Measurements from ENCODE around the gene INSYN1.
"Not testable (repeated sequence)": the region's sequence is repeated elsewhere in the genome, so short reads cannot be mapped to it uniquely, and the experiment has no call there.

The INSYN1 gene

DNA sequence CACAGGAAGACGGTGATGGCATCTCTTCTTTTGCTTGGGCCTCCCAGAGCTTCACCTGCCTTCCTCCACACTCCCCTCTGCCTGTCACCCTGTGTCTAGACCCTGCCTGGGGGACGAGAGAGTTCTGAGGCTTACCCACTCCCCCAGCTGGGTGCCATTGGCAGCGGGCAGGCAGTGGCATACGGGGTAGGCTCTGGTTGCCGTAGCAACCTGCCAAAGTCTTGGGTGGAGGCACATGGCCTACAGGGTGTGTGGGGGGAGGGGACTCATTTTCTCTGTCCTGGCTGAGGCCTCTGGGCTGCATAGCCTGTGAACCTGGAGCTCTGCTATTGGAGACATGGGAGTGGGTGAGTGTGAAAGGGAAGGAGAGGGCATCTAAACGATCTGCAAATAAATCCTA is 4.4 kb downstream of the INSYN1 start:
- DNase-seq: no peak

- DNase-seq: no peak
These were observed 5.1 kb downstream of the INSYN1 start for GRCh38 chr15:73747847-73748590.

DNA sequence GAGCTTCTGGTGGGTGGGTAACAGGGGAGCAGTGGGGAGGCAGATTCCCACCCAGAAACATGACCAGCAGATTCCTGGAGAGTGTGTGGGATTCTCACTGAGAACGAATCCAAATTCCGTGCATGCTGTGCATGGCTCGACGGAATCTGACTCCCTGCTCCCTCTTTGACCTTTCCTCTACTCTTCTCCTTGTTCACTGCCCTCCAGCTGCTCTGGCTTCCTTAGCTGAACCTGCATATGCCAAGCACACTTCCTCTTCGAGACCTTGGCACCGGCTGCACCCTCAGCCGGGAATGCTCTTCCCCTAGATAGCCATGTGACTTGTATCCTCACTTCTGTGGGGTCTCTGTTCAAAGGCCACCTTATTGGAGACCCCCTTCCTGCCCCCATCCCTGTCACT is 6.3 kb downstream of the INSYN1 start:
- no peak for DNase-seq

- no peak for DNase-seq
These were observed 6.9 kb downstream of the INSYN1 start for GRCh38 chr15:73746261-73746660.

GRCh38 chr15:73745073-73745472 is 8.1 kb downstream of the INSYN1 start:
- no peak for DNase-seq

- no peak for DNase-seq
These were observed 8.9 kb downstream of the INSYN1 start for GRCh38 chr15:73744293-73744692.

GRCh38 chr15:73741321-73741836 is 11.8 kb downstream of the INSYN1 start:
- DNase-seq: no peak

DNA sequence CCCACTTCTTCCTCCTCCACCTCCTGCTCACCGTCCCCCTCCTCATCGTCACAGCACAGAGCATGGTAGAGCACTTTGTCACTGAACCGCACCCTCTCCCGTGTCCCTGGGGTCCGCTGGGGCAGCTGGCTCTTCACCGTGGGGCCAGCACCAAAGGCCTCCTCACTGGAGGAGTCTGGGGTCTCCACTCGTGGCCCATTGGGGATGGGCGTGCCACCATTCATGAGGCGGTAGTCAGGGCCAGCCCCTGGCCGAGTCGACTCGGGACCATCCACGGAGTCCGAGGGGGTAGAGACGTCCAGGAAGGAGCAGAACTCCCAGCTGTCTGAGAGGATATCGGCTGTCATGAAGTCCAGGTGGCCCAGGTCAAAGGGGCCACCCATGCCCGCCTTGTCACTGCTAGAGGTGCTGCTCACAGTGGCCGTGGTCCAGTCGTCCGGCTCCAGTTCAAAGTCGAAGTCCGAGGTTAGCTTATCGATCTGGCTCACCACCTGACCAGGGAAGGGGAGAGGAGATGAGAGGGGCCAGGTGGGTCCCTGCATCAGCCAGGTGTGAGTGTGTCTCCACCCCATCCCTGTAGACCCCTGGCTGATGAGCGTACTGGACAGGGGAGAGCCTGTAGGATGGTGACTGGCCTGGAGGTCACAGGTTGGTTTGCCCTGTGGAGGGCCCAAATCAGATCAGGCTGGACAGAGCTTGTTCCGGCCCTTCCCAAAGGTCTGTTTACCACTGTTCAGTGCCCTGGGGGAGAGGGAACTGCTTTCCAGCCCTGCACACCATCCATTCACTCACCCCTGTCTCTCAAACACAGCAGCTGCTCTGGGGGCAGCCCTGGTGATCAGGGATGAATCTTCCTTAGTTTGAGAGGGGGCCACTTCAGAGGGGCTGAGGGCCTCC is 12.8 kb downstream of the INSYN1 start:
- DNase-seq: no peak

GRCh38 chr15:73737535-73737934 is 15.6 kb downstream of the INSYN1 start:
- DNase-seq: no peak

- DNase-seq: no peak
These were observed 20.2 kb downstream of the INSYN1 start for GRCh38 chr15:73732930-73733329.

- DNase-seq: not testable (repeated sequence)
These were observed 21.1 kb downstream of the INSYN1 start for GRCh38 chr15:73732051-73732450.

DNA sequence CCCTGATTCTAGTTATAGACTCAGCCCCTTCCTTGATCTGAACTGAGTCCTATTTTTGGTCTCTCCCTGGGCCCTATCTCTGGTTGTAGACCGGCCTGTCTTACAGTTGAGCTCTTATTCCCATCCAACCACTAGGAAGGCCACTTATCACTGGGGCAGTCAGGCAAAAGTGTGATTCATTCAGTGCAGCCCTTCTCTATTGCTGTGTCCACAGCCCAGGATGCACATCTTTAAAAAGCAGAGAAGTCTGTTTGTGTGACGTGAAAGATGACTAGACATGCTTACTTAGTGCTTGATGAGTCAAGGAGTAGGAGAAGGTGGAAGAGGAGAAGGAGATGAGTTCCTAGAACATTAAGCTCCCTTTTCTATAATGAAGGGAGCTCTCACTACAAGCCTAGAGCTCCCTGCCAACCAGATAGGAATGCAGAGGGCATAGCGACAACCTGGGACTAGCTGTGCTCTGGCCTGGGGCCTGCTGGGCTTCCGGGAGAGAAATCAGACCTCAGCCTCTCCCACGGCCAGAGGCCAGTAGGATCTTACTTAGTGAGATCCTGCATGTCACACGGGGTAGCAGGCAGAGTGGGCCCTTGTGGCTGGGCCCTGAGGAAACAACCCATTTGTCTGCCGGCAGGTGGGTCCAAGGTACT is 25.7 kb downstream of the INSYN1 start:
- DNase-seq: no peak

- DNase-seq: no peak
These were observed 28.9 kb downstream of the INSYN1 start for GRCh38 chr15:73724212-73724611.

DNA sequence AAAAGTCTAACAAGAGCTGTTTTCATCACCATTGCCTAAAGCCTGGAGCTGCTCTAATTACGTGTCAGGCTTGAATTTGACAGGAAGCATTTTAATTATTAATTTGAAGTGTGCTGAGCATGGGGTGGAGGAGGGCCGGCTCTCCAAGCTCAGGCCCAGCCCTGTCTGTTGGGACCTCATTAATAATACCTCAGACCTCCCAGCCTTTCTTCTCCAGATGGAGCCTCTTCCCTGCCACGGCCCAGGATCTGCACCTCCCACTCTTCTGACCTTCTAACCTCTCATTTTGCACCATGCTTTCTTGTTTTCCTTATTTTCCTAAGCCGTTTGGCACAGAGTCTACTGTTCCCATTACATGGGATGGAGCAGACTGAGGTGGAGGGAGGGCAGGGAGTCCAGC is 30.0 kb downstream of the INSYN1 start:
- DNase-seq: no peak

DNA sequence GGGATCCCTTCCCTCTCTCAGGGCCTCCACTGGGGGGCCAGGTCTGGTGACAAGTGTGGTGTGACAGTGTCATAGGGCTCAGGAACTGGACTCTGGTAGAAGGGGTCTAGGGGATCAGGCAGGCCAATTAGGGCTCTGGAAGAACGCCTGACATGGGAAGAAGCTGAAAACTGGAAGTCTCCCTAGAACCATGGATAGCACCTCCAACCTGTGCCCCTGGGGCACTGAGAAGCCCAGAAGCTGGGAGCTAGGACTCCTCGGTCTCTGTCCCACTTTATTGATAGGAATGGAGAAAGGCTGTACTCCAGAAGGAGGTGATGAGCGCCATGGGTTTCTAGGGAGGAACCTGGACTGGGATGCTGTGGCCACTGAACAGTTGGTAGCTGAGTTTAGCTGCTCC is 30.7 kb downstream of the INSYN1 start:
- no peak for DNase-seq

DNA sequence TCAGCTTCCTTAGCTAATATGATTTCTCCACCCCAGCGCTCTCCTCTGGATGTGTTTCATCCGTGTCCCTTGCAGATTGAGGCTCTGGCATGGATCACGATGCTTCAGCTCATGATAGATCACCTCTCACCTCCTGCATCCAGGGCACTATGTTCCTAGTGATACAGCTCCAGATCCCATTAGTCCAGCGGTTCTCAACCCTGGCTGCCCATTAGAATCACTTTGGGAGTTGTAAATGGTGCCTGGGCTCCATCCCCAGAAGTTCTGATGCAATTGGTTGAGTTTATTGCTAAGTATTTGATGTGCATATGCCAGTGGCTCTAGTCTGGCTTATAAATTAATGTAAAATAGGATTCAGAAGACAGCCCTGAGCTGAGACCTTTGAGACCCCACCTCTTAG is 34.5 kb downstream of the INSYN1 start:
- no peak for DNase-seq

DNA sequence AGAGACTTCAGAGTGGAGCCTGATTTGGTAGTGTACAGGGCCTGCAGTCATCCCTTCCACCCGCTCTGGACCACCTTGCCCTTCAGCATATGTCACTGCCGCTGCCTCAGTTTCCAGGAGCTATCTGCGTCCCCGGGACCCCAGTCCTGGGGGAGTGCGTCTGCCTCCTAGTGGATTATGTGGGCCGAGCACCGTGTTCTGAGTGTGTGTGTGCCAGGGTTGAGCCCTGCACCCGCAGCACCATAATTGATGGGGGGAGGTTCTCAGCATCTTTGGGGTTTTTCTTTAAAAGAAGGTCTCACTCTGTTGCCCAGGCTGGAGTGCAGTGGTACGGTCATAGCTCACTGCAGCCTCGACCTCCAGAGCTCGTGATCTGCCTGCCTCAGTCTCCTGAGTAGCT is 35.3 kb downstream of the INSYN1 start:
- DNase-seq: no peak

DNA sequence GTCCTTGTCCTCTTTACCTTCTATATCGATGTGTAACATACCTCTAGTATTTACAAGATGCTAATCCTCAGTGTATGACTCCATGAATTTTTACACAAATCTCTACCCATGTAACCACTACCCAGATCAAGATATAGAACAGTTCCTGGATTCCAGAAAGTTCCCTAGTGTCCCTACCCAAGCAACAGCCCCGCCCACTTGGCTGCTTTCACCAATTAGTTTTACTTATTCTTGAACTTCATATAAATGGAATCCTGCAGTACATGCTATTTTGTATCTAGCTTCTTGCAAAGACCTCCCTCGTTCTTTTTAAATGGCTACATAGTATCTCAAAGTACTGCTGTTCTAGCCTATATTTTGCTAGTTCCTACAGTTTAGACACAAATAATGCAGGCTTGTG is 35.9 kb downstream of the INSYN1 start:
- DNase-seq: no peak

DNA sequence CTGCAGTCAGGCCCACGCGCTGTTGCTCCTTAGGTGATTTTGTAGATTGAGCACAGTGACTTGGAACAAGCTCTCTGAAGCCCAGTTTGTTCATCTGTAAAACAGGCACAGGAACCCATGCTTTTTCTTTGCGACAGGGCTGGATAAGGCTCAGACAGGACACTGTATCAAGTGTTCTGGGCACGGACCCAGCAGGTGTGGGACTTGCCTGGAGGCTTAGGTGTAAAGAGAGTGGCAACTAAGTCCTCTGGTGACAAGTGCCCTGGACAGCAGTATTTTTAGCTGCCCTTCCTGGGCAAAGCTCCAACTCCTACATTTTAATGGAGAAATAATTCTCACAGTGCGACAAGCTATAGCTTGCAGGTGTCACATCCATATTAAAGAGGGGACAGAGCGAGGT is 36.7 kb downstream of the INSYN1 start:
- no peak for DNase-seq

- no peak for DNase-seq
These were observed 37.7 kb downstream of the INSYN1 start for GRCh38 chr15:73715417-73715816.

- DNase-seq: no peak
These were observed 38.4 kb downstream of the INSYN1 start for GRCh38 chr15:73714695-73715301.

DNA sequence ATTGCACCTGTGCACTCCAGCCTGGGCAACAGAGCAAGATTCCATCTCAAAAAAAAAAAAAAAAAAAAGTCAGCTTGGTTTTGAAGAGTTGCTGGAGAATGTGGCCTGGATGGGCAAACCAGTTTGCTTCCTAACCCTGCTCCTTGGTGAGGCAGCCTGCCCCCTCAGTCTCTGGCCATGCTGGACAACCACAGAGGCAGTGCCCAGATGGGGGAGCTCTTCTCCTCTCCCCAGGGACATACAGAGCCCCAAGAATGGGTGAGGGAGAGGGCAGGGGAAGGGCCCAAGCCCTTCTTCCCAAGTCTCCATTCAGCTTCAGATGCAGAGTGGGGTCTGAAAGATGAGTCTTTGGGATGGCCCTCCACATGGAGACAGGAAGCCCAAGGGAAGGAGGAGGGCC is 41.0 kb downstream of the INSYN1 start:
- no peak for DNase-seq

DNA sequence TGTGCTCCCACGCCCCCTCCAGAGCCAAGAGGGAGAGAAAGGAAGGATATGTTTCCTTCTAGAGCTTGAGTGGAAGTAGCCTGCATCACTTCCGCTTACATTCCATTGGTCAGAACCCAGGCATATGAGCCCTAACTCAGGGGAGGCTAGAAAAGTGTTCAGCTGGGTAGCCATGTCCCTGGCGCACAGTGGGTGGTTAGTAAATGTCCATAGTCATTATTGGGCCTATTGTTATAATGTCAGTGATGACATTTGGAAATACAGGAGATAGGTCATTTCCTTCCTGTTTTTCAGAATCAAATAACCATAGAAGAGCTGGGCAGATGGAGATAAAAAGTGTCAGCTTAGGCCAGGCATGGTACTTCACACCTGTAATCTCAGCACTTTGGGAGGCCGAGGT is 41.6 kb downstream of the INSYN1 start:
- peak; percentile 37 to 42 for DNase-seq

All from AML-193 (cell line).